Caco-2 (cell line): ENCODE measurements around the gene MAP3K4. TPM values are rescaled to one million over a fixed set of nuclear protein-coding genes. Genes with fewer than 3 reads are reported as not detected.
"Not testable (repeated sequence)": the region's sequence is repeated elsewhere in the genome, so short reads cannot be mapped to it uniquely, and the experiment has no call there.

Experiments used
- BruUV-seq: library from RNA; stranded (reverse); fragments of 400-500 nt; replicated peaks from 2 replicates; lab custom pipeline; 2021; lab: Mats Ljungman, UMichigan
- CTCF ChIA-PET: fragments of 300-600 bp; sonication (Branson Sonifier 250); formaldehyde crosslinking; loops from one replicate; lab custom pipeline; 2022; ENCODE audit warnings: antibody characterized with exemption; lab: Charles Lee
- POLR2A ChIA-PET: fragments of 300-600 bp; sonication (Branson Sonifier 250); formaldehyde crosslinking; loops from one replicate; lab custom pipeline; 2022; ENCODE audit warnings: antibody characterized with exemption; lab: Charles Lee
- DNase-seq, 2 experiments: peaks; one replicate each; pipeline versions ENCODE4 v3.0.0 to v3.0.0-alpha.2; 2020 to 2022
- H3K27me3 ChIP-seq: replicated peaks from 2 replicates; pipeline ENCODE4 v1.6.0; 2011; ENCODE audit warnings: low read length; ENCODE audit not compliant: control insufficient read depth, insufficient read depth
- H3K36me3 ChIP-seq: 2 replicates; pipeline ENCODE4 v1.5.1; 2011; ENCODE audit warnings: low read length; ENCODE audit not compliant: control insufficient read depth, insufficient read depth
- H3K4me1 ChIP-seq: fragments of 250-450 bp; sonication (Bioruptor Pico); 2 replicates; pipeline ENCODE4 v1.5.1; 2020; ENCODE audit warnings: mild to moderate bottlenecking
- H3K4me3 ChIP-seq: 2 replicates; pipeline ENCODE4 v1.5.1; 2011; ENCODE audit warnings: low read depth, mild to moderate bottlenecking, control low read depth, low read length
- H3K9me3 ChIP-seq: fragments of 250-450 bp; sonication (Bioruptor Pico); 2 replicates; pipeline ENCODE4 v1.5.1; 2020; ENCODE audit warnings: mild to moderate bottlenecking, moderate library complexity
- H3K27ac Mint-ChIP-seq: one replicate; pipeline ENCODE4 v1.8.0; 2022; ENCODE audit warnings: mixed read lengths; ENCODE audit not compliant: unreplicated experiment
- H3K27me3 Mint-ChIP-seq: one replicate; pipeline ENCODE4 v1.8.0; 2022; ENCODE audit warnings: mixed read lengths; ENCODE audit not compliant: insufficient read depth, unreplicated experiment
- H3K36me3 Mint-ChIP-seq: one replicate; pipeline ENCODE4 v1.8.0; 2022; ENCODE audit warnings: mild to moderate bottlenecking, mixed read lengths; ENCODE audit not compliant: insufficient read depth, unreplicated experiment
- H3K4me1 Mint-ChIP-seq: one replicate; pipeline ENCODE4 v1.8.0; 2022; ENCODE audit warnings: low read depth, mixed read lengths; ENCODE audit not compliant: unreplicated experiment
- H3K4me3 Mint-ChIP-seq: one replicate; pipeline ENCODE4 v1.8.0; 2022; ENCODE audit warnings: mild to moderate bottlenecking, moderate library complexity, mixed read lengths; ENCODE audit not compliant: unreplicated experiment
- H3K9me3 Mint-ChIP-seq: one replicate; pipeline ENCODE4 v1.8.0; 2022; ENCODE audit warnings: mixed read lengths; ENCODE audit not compliant: unreplicated experiment
- intact Hi-C: fragments of 100-400 bp; cut with micrococcal nuclease; formaldehyde crosslinking; loops from one replicate; pipeline ENCODE4 v1.10.0; 2022; ENCODE audit not compliant: unreplicated experiment
- total RNA-seq: library from RNA; stranded (reverse); gene quantifications from 2 replicates; pipeline ENCODE4 v1.2.3, GENCODE V29; 2022
- TF ChIP-seq, protein P1 (sequence below), 2 experiments: fragments of 200-600 bp in 1 of 2; IDR thresholded peaks; 1 replicate in 1 of 2; 2 replicates in 1 of 2; pipeline versions ENCODE4 v1.5.1 to v1.8.0; 2011 to 2022; ENCODE audit warnings: antibody characterized with exemption in 1 of 2, control low read depth in 1 of 2, inconsistent platforms in 1 of 2, low read depth in 1 of 2, low read length in 1 of 2, mild to moderate bottlenecking in 1 of 2, moderate library complexity in 1 of 2; ENCODE audit not compliant: insufficient read depth in 1 of 2, severe bottlenecking in 1 of 2, unreplicated experiment in 1 of 2

Gene MAP3K4
- total RNA-seq, 1 experiment from 2014 or later = 34.3 TPM

DNA sequence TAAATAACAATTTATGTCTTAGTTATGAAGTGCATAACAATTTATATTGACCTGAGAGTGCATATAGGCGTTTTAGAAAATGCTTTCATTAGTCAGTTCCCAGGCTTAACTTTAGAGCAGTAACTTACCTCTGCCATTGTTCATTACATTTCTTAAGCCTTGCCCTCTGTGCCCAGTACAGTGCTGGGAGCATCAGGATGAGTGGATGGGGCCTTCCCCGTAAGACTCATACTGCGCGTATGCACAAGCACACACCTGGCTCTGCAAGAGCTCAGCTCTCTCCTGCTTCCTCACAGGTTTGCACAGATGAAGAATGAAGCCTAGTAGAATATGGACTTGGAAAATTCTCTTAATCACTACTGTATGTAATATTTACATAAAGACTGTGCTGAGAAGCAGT, 125.0 kb downstream of the MAP3K4 start:
- H3K4me3 Mint-ChIP-seq = no peak overlapping the region
- H3K27ac Mint-ChIP-seq = no peak overlapping the region
- TF ChIP-seq, protein P1, sequence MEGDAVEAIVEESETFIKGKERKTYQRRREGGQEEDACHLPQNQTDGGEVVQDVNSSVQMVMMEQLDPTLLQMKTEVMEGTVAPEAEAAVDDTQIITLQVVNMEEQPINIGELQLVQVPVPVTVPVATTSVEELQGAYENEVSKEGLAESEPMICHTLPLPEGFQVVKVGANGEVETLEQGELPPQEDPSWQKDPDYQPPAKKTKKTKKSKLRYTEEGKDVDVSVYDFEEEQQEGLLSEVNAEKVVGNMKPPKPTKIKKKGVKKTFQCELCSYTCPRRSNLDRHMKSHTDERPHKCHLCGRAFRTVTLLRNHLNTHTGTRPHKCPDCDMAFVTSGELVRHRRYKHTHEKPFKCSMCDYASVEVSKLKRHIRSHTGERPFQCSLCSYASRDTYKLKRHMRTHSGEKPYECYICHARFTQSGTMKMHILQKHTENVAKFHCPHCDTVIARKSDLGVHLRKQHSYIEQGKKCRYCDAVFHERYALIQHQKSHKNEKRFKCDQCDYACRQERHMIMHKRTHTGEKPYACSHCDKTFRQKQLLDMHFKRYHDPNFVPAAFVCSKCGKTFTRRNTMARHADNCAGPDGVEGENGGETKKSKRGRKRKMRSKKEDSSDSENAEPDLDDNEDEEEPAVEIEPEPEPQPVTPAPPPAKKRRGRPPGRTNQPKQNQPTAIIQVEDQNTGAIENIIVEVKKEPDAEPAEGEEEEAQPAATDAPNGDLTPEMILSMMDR (IDR thresholded peaks at IDR 0.05; ENCODE audit: insufficient read depth in 1 of 2, low read depth in 1 of 2, low read length in 1 of 2, severe bottlenecking in 1 of 2, unreplicated experiment in 1 of 2) = no peak
- H3K4me3 ChIP-seq = no peak overlapping the region
- H3K4me1 Mint-ChIP-seq = no peaks in the 10 kb centered on the region
- no TSS peak for BruUV-seq
- no peaks in the 10 kb centered on the region for H3K27me3 Mint-ChIP-seq
- peaks cover 41% of the 10 kb centered on the region for H3K36me3 Mint-ChIP-seq
- intact Hi-C loops = no loop called here
- H3K4me1 ChIP-seq = no peaks in the 10 kb centered on the region
- CTCF ChIA-PET = no interaction called here
- no peaks in the 10 kb centered on the region for H3K9me3 ChIP-seq
- H3K9me3 Mint-ChIP-seq = peaks cover 9% of the 10 kb centered on the region
- H3K36me3 ChIP-seq = no peaks in the 10 kb centered on the region
- no peaks in the 10 kb centered on the region for H3K27me3 ChIP-seq
- POLR2A ChIA-PET = no interaction called here
- DNase-seq = no peak

- H3K4me3 Mint-ChIP-seq = no peak overlapping the region
Observed at GRCh38 chr6:161117308-161117707, 125.7 kb downstream of the MAP3K4 start.

DNA sequence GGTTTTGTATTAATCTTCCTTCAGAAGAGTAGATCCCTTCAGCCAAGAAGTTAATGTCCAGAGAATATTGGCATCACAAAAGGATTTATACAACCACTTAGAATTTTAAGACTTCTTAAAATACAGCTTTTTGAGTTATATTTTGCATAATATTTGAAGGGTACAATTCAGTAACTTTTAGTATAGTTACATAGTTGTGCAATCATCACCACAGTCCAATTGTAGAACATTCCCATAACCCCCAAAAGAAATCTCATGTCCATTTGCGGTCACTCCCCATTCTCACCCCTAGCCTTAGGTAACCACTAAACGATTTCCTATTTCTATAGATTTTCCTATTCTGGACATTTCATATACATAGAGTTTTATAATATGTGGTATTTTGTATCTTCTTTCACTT, 126.4 kb downstream of the MAP3K4 start:
- H3K36me3 ChIP-seq = no peaks in the 10 kb centered on the region
- no peaks in the 10 kb centered on the region for H3K4me1 ChIP-seq
- BruUV-seq = no TSS peak
- Mint-ChIP-seq H3K36me3 (peaks cover 31% of the 10 kb centered on the region), H3K4me1 (no peaks in the 10 kb centered on the region), H3K4me3 (no peak overlapping the region), H3K9me3 (peaks cover 9% of the 10 kb centered on the region), H3K27ac (no peak overlapping the region), H3K27me3 (no peaks in the 10 kb centered on the region)
- TF ChIP-seq, protein P1 (IDR thresholded peaks at IDR 0.05; ENCODE audit: insufficient read depth in 1 of 2, low read depth in 1 of 2, low read length in 1 of 2, severe bottlenecking in 1 of 2, unreplicated experiment in 1 of 2) = no peak
- POLR2A ChIA-PET = no interaction called here
- H3K9me3 ChIP-seq = no peaks in the 10 kb centered on the region
- CTCF ChIA-PET = no interaction called here
- intact Hi-C loops = no loop called here
- H3K27me3 ChIP-seq = no peaks in the 10 kb centered on the region
- no peak for DNase-seq
- no peak overlapping the region for H3K4me3 ChIP-seq

More at GRCh38 chr6:161117308-161117707, 125.7 kb downstream of the MAP3K4 start:
- Histone ChIP-seq H3K36me3 (no peaks in the 10 kb centered on the region), H3K27me3 (no peaks in the 10 kb centered on the region), H3K4me1 (no peaks in the 10 kb centered on the region), H3K4me3 (no peak overlapping the region), H3K9me3 (no peaks in the 10 kb centered on the region)
- Mint-ChIP-seq H3K36me3 (peaks cover 37% of the 10 kb centered on the region), H3K9me3 (peaks cover 9% of the 10 kb centered on the region), H3K4me1 (no peaks in the 10 kb centered on the region), H3K27ac (no peak overlapping the region), H3K27me3 (no peaks in the 10 kb centered on the region)
- ChIA-PET POLR2A (no interaction called here), CTCF (no interaction called here)
- DNase-seq = no peak
- no TSS peak for BruUV-seq
- TF ChIP-seq, protein P1 (IDR thresholded peaks at IDR 0.05; ENCODE audit: insufficient read depth in 1 of 2, low read depth in 1 of 2, low read length in 1 of 2, severe bottlenecking in 1 of 2, unreplicated experiment in 1 of 2) = no peak
- intact Hi-C loops = no loop called here

DNA sequence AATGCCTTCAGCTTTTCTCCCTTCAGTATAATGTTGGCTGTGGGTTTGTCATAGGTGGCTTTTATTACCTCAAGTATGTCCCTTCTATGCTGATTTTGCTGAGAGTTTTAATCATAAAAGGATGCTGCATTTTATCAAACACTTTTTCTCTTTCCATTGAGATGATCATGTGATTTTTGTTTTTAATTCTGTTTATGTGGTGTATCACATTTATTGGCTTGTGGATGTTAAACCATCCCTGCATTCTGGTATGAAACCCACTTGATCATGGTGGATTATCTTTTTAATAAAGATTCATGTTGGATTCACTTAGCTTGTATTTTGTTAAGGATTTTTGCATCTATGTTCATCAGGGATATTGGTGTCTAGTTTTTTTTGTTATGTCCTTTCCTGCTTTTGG, 131.8 kb downstream of the MAP3K4 start:
- H3K9me3 ChIP-seq, H3K27me3 ChIP-seq, intact Hi-C loops, H3K4me1 ChIP-seq, H3K4me3 ChIP-seq, BruUV-seq, POLR2A ChIA-PET, H3K27ac Mint-ChIP-seq, CTCF ChIA-PET, H3K4me3 Mint-ChIP-seq, H3K27me3 Mint-ChIP-seq, H3K4me1 Mint-ChIP-seq, DNase-seq, H3K36me3 ChIP-seq: not testable (repeated sequence)
- Mint-ChIP-seq H3K9me3 (peaks cover 25% of the 10 kb centered on the region), H3K36me3 (peaks cover 20% of the 10 kb centered on the region)
